ENCODE measurements around the gene DONSON.

DNA sequence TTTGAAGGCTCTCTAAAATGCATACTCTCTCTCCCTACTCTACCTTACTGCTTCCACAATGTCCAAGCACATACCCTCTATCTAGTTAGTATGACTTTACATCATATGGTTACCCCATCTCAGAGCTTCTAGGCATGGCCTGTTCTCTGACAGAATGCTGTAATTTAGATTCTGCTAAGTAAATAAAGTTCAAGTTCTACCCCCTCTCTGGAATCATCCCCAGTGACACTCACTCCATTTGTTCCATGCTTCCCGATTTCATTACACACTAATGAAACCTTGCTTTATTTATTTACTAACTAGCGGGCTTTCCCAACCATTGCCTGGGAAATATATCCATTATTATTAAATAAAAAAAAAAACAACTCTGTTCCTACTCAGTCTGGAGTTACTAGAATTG is 45.8 kb upstream of the DONSON start:
- TF ChIP-seq, protein P1, sequence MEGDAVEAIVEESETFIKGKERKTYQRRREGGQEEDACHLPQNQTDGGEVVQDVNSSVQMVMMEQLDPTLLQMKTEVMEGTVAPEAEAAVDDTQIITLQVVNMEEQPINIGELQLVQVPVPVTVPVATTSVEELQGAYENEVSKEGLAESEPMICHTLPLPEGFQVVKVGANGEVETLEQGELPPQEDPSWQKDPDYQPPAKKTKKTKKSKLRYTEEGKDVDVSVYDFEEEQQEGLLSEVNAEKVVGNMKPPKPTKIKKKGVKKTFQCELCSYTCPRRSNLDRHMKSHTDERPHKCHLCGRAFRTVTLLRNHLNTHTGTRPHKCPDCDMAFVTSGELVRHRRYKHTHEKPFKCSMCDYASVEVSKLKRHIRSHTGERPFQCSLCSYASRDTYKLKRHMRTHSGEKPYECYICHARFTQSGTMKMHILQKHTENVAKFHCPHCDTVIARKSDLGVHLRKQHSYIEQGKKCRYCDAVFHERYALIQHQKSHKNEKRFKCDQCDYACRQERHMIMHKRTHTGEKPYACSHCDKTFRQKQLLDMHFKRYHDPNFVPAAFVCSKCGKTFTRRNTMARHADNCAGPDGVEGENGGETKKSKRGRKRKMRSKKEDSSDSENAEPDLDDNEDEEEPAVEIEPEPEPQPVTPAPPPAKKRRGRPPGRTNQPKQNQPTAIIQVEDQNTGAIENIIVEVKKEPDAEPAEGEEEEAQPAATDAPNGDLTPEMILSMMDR (IDR thresholded peaks at IDR 0.05; ENCODE audit: poor library complexity) = no peak
- TF ChIP-seq EZH2 (IDR thresholded peaks at IDR 0.05; ENCODE audit: borderline replicate concordance) (no peak), EZH2phosphoT487 (IDR thresholded peaks at IDR 0.05; ENCODE audit: low read depth, severe bottlenecking, unreplicated experiment) (no peak)

All from hepatocyte (in vitro differentiated cells).